Ecto neural progenitor cell (in vitro differentiated cells): Measurements from ENCODE around the gene SPSB3.

Source experiments
- DNase-seq: peaks from one replicate; pipeline ENCODE4 v3.0.0-alpha.2; 2018; ENCODE audit warnings: low spot score

Gene SPSB3

DNA sequence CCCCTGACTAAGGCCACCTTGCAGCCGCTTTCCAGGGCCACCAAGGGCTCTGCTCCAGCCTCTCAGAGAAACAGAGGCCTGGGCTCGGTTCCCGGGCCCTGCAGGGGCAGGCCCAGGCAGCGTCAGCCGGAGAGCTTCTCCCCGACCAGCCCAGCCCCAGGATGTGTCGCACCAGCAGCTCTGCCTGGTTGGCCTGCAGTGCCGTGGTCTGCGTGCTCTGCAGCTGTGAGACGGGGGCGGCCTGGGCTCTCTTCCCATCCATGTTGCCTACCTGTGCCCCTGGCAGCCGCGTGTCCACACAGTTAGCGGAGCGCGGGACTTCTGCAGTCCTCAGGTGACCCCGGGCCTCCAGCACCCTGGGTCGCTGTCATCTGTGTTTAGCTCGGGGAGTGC, 6.3 kb upstream of the SPSB3 start:
- DNase-seq = no peak

DNA sequence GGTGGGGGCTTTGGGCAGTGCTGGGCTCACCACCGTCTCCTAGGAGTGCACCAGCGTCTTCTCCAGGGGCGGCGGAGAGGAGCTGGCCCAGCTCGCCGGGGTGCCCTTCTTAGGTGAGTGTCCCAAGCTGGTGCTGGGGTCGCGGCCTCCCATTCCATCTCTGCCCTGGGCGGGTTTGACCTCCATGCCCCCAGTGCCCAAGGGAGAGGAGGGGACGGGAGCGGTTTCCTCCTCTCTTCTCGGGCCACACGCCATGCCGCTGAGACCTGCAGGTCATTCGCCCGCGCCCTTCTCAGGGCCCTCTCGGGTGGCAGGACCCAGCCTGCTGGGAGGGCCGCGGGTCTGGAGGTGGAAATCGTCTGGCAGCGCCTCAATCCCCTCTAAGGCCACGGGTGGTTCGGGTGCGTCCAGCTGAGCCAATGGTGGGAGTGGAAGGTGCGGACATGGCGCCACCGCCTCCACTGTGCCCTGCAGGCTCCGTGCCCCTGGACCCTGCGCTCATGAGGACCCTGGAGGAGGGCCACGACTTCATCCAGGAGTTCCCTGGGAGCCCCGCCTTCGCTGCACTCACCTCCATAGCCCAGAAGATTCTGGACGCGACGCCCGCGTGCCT, 5.8 kb upstream of the SPSB3 start:
- no peak for DNase-seq

DNA sequence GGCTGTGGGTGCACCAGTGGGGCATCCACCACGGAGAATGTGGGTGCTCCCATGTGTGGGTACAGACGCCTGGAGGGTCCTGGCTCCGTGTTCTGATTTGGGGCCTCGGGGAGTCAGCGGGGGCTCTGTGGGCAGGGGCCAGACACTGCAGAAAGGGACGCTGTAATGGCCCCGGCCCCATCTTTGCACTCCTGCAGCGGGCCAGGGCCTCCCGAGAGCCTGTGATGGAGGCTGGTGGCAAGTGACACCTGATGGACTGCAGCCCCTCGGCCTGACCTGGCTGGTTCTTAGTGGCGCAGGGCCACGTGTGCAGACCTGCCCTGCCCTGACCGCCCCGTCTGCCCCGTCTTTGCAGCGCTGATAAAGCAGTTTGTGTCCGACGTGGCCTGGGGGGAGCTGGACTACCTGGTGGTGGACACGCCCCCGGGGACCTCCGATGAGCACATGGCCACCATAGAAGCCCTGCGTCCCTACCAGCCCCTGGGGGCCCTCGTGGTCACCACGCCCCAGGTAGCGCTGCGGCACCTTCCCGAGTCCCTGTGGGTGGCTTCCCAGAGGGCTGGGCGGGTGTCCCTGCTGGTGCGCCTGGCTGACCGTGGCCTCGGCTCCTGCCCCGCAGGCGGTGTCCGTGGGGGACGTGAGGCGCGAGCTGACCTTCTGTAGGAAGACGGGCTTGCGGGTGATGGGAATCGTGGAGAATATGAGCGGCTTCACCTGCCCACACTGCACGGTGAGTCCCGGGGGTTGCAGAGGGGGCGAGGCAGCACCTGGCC, 5.1 kb upstream of the SPSB3 start:
- no peak for DNase-seq

DNA sequence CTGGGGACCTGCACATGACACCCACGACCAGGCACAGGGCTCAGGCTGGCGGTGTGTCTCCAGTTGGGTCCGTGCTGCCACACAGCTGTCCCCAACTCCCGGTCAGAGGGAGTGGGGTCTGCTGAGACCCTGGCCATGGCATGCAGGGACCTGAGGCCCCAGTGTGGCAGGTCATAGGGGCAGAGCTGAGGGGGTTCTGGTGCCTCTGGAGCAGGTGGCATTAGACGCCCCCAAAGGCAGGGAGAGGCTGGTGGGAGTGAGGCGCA, 4.6 kb upstream of the SPSB3 start:
- no peak for DNase-seq

DNA sequence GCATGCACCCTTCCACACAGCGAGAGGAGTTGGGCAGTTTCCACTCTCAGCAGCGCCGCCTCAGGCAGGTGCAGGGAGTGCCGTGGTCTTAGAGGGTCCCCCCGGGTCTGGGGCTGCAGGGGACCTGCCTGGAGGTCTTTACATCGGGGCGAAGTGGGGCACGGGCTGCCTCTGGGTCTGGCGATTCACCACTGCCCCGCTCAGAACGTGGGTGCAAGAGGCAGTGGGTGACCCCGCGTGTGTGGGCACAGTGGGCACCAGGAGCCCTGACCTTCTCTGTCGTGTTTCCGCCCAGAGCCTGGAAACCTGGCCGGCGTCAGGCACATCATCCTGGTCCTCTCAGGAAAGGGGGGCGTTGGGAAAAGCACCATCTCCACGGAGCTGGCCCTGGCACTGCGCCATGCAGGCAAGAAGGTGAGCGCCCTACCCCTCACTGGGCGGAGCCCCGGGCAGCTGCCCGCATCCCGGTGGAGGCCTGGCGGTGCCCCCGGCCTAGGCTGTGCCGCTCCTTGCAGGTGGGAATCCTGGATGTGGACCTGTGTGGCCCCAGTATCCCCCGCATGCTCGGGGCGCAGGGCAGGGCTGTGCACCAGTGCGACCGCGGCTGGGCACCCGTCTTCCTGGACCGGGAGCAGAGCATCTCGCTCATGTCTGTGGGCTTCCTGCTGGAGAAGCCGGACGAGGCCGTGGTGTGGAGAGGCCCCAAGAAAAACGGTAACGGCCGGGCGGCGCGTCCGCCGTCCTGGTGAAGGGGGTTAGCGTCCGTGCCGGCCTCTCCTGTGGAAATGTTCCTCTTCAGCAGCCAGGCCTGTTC, 4.1 kb upstream of the SPSB3 start:
- DNase-seq = no peak

DNA sequence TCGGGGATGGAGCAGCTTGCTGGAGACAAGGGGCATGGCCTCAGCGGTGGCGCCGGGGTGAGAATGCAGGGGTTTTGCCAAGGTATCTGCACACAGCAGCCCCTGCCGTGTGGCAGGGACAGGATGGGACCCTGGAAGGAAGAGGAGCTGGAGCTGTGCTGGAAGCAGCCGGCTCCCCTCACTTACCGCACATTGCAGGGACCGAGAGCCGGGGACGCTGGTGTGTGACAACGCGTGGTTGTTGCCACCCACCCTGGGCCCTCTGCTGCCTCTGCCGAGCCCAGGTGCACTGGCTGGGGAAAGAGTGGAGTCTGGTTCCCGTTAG, 3.4 kb upstream of the SPSB3 start:
- no peak for DNase-seq

DNA sequence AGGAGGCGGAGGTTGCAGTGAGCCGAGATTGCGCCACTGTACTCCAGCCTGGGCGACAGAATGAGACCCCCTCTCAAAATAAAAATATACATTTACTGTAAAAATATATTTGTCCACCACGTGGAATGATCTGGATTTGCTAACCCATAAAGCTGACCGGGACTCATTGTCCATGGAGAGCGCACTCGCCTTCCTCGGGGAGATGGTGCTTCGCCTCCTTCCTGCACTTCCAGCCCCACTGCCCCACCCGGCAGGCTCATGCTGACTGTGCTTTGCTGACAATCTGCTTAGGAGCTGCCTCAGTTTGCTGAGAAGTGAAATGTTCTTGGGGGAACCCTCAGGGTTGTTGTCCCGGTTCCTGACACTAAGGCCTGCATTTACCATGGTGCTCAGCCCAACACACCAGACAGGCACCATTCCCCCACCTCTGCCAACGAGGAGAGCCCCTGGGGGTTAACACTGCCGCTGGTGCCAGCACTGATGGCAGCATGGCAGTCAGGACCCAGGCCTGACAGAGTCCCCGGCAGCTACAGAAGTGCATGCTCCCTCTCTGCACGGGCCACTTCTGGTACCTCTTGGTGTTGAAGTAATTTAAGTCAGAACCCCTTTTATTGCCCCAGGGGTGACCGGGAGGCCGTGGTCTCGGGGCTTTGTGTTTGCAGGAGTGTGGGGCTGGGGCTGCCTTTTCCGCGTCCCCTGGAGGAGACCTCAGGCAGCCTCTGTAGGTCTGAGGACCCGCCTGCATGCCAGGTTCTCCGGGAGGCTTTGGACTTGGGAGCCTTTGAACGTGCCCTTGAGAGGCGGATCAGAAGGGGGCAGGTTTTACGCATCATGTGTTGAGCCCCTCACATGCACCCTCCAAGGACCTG, 2.8 kb upstream of the SPSB3 start:
- no peak for DNase-seq

DNA sequence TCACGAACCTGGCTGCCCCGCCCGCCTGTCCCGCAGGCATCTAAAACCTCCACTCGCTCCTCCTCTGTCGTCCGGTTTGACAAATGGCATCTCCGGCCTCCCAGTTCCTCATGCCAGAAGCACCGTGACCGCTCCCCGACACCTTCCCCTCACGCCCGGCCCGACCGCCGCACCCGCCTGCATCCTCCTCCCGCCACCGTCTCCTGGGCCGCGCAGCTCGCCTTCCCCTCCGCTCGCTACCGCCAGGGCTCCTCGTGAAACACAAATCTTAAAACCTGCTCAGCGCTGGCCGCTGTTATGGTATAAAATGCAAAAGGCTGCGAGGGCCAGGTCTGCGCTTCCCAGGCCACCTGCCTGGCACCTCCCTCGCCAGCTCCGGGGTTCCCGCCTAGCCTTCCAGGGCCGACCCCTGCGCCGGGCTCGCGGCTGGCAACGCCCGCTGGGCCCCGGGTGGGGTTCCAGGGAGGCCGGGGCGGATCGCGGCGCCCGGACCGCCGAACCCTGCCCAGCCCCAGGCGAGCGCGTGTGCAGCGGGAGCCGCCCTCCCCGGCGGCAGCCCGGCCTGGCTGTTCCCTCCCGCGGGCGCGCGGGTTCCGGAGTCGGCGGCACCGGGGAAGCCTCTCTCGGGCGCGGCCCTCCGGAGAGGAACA, 488 bp downstream of the SPSB3 start:
- DNase-seq = no peak

DNA sequence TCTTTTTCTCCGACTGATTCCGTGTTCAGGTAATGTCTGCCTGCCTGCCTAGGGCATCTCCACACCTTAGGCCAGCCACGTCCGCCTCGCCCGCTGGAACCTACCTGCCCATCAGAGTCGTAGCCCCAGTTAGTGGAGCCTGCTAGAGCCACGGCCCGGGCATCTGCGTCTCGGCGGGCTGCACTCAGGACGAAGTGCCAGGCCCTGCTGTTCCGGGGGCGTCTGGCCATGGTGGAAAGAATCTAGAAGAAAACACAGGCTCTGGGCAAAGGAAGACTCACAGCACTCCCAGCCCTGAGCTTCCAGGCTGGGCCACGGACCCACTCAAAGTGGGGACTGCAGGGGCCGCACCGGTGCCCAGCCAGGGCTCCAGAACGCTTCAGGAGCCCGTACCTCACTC, 1.1 kb downstream of the SPSB3 start:
- no peak for DNase-seq

DNA sequence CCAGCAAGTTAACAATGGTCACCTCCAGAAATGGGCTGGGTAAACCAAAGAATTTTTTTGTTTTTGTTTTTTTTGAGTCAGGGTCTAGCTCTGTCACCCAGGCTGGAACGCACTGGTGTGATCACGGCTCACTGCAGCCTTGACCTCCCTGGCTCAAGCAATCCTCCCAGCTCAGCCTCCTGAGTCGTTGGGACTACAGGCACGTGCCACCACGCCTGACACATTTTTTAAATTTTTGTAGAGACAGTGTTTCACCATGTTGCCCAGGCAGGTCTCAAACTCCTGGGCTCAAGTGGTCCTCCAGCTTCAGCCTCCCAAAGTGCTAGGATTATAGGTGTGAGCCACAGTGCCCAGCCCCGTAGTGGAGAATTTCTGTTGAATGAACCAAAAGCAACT, 1.7 kb downstream of the SPSB3 start:
- DNase-seq = no peak

DNA sequence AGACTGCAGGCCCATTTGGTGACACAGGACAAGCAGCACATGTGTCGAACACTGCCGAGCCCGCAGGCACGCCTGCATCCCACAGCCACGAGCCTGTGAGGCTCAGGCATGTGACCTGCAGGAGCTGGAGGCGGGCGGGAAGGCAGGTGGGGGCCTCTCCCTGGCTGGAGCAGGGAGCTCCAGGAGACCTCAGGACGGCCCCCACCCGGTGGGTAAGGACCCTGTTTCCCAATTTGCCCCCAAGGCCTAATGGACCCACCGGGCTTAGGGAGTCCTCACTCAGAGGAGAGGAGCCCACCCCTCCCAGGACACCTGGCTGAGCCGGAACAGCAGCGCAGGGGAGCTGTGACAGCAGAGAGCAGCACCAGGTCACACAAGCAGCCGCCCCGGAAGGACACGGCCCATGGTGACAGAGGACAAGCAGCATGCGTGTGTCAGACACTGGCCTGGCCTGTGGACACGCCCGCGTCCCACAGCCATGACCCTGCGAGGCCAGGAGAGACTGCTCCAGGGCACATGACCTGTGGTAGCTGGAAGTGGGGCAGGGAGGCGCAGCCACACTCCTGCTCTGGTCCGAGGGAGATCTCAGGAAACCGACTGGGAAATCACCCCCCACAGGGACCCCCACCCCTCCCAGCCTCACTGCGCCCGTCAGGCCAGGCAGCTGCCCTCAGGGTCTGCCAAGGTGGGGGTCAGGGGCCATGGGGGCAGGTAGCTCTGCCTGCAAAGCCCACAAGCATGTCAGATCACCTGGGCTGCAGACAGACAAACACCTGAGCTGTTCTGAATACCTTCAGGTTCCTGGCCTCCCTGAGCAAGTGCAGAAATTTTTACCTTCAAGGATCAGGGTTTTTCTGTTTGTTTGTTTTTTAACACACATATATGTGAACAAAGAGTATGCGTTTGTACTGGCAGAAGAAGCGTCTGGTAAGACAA, 2.4 kb downstream of the SPSB3 start:
- DNase-seq = no peak

DNA sequence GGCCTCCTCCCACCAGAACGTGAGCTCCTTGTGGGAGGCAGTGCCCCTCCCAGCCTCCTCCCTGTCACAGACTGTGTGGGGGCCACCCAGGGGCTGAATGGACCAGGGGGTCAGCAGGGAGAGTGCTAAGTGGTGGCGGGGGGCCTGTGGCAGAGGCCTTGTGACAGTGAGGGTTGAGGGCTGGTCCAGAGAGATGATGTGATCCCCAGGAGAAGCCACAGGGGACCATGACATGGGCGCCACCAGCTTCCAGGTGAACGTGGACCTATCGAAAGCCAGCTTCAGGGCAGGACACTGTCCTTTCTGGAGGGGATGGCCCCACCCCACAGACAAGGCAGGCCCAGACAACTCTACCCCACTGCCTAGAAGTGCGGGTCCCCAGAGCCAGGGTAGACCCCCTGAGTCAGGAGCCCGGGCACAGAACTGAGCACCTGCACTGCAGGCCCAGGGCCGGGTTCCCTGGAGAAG, 3.1 kb downstream of the SPSB3 start:
- DNase-seq = no peak

DNA sequence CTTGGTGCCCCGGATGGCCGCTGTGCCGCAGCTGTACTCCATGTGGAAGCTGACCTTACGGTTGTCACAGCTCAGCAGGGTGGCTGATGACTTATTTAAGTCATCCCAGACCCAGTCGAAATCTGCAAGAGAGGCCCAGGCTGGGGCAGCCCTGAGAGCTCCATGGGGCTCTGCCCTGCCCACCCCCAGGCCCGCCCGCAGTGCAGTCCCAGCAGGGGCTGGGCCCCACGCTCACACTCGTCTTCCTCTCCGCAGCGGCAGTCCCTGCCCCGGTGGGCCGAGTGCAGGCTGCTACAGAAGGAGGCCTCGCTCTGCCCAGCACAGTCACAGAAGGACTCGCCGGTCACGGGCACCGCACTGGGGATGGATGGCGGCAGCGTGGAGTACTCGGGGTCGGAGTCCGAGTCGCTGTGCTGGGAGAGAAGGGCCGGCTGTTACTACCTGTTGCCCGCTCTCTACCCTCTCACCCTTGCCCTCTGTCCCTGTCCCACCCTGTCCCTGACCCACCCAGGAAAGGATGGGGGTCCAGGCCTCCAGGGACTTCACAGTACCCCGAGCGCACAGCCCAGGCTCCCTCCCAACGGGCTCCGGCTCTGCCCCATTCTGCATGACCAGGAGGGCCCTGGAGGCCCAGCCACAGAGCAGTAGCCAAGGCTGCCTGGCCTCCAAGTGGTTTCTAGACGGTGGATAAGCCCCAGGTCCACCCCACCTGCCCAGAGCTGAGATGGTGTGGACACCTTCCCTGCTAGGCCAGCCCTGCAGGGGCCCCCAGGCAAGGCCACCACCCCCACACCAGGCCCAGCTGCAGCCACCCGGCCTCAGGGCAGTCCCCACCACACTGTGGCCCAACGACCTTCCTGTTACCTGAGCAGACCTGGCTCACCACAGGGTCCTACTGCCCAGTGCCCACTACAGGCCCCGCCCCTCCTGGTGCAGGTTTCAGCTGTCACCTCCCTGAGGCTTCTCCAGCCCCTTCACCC, 3.9 kb downstream of the SPSB3 start:
- no peak for DNase-seq

DNA sequence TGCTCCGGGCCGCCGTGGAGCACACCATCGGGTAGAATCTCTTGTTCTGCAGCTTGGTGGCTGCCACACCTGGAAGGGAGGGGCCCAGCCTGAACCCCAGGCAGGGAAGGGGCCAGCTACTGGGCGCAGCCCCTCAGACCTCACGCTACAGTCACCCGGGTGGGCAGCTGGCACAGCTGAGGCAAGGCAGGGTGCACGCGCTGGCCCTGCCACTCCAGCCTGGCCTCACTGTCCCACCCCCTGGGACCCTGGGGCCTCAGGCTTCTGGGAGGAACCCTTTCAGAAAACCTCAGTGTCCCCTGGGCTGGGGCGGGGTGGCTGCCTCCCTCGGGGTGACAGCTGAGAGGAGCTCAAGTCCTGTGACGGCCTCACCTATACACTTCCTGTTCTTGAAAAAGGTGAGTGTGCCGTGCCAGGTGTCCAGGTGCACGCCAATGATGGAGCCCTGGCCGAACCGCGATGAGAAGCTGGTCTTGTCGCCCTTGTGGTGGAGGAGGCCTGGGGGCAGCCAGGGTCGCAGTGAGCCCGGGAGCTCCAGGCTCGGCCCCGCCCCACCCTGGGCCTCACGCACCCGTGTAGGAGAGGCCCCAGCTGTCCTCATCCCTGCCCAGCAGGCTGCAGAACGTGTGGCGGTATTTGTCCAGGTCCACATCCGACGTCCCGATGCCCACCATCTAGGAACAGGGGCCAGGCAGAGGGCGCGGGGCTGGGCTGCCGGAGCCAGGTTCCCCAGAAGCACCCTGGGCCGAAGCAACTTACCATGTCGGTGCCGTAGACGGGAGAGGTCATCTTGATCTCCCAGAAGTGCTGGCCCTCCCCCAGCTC, 4.8 kb downstream of the SPSB3 start:
- DNase-seq = no peak

DNA sequence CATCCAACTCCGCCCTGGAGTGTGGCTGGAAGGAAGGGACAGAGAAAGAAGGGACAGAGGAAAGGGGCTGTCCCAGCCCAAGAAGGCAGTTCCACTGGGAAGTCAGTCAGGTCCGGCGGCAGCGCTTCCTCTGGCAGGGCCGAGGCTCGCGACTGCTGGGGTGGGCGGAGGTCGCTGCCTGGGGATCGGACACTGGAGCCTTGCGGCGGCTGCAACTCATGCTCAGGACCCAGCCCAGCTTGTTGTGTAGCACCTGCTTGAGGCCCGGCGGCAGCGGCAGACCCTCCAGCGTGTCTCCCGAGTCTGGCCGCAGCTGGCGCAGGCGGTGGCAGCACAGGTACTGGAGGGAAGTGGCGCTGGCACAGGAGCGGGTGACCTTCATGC, 5.4 kb downstream of the SPSB3 start:
- DNase-seq = no peak

DNA sequence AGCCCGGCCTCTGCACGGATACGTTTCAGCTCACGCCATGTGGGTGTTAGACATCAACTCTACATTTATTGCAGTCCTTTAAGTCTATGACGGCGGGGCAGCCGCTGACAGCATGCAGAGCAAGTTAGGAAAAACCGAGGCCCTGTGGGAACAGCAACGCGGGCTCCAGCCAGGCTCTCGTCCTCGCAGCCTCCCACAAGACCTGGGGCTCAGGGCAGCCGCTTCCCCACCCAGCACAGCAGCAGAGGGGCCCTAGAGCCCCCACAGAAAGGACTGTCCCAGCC, 5.8 kb downstream of the SPSB3 start:
- DNase-seq = no peak

DNA sequence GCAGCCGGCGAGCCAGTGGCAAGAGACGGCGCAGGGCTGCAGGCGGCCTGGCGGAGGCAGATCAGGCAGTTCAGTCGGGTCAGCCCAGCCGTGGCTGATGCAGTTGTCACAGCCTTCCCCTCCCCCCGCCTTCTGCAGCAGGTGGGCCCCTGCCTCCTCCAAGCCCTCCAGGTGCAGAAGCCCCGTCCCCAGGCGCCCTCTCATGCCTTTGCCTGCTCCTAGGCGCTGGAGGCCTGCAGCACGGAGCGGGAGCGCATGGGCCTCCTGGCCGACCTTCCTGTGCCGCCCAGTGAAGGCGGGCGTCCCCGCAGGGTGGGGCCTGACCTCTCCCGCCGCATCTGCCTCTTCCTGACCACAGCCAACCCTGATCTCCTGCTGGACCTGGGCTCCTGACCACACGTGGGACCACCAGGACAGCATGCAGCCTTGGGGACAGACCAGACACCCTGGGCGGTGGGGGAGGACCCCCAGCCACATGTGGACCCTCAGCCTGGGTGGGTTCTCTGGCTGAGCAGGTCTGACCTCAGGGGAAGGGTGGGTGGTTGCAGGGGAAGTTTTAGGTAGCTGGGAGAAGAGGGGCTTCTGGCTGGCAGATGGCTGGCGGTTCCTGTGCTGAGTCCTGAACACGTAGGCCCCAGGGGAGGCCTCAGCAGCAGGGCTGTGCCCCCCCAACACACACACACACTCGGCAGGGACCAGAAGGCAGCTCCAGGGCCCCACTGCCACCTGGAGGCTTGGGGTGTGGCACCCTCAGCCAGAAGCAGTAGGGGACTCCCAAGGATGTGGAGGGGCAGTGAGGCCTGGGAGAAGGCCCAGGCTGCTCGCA, 6.3 kb downstream of the SPSB3 start:
- DNase-seq = no peak
